HG03575 (cell line): ENCODE data around the gene ATP10B.
A peak's percentile ranks its signal among the peaks of the same experiment; 100 is the strongest.

Experiments used
- ATAC-seq: cut with Tn5 transposase; IDR thresholded peaks from one replicate; pipeline ENCODE4 v1.9.1; 2021; ENCODE audit not compliant: unreplicated experiment, insufficient number of reproducible peaks, low FRiP score; ENCODE audit errors: extremely low read depth

The ATP10B gene

DNA sequence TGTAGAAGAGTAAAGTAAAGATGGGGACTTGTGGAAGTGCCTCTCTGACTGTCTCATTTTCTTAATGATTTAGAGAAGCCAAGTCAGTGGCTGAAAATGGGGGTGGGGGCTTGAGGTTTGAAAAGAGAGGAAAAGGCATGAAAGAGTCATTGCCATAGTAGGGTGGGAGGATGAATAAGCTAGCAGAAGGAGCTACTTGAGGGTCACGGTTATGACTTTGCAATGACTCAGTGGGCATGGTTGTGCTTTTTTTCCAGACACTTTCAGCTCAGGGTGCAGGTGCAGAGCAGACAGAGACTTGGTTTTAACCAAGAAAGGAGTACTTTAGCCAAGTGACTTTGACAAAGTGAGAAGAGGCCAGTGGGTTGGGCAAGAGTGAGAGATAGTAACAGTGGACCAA lies 312.6 kb downstream of the ATP10B start:
- ATAC-seq, result peak; percentile 63

DNA sequence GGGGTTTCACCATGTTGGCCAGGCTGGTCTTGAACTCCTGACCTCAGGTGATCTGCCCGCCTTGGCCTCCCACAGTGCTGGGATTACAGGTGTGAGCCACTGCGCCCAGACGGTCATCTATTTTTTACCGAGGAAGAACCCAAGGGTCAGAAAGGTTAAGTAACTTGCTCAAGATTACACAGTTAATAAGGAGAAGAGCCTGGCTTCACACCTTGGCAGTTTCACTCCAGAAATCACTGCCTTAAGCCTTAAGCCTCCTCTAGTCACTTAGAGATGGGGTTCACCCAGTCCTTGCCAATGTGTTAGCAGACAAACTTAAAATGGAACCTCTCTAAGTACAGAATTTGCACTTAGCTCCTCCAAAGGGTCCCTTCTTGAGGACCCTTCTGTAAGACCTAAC lies 314.1 kb downstream of the ATP10B start:
- no peak for ATAC-seq

DNA sequence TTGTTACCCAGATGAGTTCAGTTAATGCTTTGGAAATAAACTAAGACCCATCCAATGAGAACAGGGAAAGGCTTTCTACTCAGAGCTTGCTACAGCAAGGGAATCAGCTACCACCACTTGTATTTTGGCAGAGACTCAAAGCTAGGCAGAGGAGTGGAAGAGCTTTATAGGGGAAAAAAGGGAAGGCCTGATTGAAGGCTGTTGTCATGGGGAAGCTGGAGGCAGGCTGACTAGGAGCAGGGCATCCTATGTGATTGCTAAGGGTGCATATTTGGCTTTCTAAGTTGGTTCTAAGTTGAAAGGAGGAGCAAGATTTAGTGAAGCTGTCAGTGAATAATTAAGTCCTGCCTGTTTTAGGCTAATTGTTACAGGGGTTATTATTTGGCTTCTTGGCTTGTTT lies 314.9 kb downstream of the ATP10B start:
- ATAC-seq, result no peak

DNA sequence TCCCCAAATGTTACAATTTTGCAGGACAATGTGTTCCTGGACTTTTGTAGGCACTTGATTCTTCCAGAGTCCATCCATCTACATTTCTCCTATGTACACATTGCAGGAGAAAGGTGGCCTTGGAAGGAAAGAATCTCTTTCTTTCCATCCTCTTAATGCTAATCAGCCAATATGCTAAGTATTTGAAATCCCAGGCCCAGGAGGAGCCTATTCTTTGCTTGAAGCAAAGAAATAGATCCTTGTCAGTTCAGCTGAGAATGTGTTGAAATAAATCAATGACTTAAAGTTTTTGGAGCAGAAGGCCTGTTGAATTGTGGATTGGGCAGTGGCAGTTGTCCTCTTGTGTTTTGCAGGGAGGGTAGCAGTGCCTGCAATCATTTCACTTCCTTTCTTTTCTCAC lies 317.1 kb downstream of the ATP10B start:
- ATAC-seq, result no peak

DNA sequence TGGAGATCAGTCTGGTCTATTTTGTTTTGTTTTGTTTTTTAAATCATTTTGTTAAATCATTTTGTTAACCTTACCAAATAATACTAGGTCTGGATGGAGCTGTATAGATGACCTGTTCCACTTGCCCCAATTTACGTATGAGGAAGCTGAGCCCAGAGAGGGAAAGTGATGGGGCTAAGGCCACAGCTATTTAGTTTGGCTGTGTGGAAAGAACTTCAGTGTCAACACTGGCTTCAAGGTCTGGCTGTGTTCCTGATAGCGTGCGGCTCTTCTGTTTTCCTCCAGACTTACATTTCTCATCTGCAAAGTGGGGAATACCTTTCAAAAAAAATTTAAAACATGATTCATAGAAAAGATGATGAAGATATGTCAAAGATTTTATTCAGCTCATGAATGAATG lies 317.9 kb downstream of the ATP10B start:
- ATAC-seq, result no peak

DNA sequence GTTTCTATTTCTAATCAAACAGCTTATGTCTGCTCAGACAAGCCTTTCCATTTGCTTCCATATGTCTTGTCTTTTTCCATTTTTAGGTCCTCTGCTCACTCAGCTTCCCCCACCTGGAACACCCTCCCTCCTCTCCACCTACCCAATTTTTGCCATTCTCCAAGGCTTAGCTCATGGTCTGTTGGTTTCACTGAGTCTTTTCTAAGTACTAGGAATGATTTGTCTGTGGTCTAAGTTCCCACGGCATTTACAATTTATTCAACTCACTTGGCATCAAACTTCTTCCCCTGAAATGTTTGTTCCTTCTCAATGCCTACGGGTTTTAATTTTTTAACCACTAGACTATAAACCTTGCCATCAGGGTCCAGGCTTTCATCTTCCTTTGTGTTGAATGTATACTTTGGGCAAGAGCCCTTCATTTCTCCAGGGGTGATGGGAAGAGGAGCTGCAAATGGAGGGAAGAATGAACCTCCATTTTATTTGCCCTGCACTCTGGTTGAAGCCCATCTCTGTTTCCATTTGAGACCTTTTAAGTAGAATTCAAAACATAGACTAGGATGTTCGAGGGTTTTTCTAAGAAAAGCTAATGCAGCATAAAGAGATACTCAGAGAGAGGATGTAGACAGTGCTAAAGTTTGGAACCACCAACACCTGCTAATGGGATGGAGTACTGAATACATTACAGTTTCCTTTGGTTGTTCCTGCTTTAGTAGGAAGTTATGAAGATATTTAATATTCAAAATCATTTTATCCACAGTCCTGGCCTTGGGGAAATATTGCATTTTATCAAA lies 326.3 kb downstream of the ATP10B start:
- ATAC-seq, result no peak

DNA sequence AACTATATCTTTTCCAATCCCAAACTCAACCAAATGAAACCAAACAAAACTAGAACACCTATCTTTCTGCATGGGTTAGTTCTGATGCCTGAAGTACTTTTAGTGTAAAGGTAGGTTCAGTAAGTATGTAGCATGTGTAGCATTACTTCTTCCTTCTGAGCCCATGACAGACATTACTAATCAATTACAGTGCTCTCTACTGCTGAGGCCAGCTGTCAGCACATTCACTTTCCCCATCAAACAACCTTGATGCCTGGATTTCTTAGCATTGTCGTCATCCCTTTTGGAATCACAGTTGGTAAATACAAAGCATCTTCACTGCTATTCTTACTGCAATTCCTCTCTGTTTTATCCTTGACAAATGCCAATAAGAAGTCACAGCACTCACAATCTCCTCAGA lies 327.2 kb downstream of the ATP10B start:
- ATAC-seq, result no peak

DNA sequence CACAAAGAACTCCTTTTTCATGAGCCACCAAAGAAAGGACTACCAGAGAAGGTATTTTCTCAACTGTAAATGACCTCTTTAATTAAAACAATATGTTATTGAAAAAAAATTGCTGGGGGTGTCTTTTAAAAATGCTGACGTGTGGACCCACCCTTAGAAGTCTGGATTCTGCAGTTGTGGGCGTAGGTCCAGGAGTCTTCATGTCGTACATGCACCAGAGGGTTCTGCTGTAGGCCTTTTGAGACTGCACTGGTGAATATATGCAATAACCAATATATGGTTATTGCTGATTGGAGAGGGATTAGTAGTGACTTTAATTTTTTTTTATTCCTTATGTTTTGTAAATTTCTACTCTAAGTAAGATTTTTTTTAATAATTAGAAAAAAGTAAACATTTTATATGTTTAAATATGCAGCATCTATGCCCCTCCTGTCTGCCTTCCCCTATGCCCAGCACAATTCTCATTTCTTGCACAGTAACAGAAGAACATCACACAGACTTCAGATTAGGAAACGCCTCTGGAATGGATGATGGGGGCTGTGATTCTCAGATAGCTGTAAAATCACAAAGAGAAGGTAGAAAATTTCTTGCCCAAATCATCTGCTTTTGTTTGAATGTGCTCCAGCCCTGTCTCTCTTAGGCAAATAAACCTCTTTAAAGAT lies 328.4 kb downstream of the ATP10B start:
- ATAC-seq, result no peak

DNA sequence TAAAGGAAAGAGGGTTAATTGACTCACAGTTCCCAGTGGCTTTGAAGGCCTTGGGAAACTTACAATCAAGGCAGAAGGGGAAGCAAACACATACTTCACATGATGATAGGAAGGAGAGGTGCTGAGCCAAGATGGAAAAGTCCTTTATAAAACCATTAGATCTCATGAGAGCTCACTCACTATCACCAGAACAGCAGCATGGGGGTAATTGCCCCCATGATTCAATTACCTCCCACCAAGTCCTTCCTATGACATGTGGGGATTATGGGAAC lies 330.7 kb downstream of the ATP10B start:
- no peak for ATAC-seq

DNA sequence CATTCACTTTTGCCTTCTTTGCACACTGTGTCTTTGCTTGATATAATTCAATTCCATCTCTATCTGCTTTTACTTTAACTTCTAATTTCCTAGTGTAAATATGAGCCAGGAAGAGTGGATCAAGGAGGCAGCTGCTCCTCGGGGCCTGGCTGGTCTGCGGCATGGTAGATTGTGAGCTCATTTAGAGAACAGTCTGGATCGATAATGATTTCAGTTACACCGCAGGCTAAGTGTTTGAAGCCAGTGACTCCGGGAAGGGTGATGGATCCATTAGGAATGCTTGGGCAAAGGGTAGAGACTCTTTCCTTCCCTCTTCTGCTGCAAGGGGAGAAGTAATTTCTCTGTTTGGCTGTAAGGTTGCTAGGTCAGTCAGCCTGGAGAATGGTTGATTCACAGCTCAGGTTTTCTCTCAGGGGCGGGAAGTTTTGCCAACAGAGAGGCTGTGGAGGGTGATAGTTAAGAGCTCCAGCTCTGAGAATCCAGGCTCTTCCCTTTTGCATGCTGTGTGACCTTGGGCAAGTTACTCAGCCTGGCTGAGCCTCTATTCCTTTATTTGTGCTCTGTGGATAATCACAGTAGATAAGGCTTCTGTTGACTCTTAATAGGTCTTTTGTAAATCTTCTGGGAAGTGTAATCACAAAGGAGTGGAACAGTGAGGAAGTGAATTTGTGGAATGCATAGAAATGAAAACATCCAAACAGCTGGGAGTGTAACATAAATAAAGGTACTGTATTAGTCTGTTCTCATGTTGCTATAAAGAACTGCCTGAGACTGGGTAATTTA lies 331.2 kb downstream of the ATP10B start:
- ATAC-seq, result no peak

DNA sequence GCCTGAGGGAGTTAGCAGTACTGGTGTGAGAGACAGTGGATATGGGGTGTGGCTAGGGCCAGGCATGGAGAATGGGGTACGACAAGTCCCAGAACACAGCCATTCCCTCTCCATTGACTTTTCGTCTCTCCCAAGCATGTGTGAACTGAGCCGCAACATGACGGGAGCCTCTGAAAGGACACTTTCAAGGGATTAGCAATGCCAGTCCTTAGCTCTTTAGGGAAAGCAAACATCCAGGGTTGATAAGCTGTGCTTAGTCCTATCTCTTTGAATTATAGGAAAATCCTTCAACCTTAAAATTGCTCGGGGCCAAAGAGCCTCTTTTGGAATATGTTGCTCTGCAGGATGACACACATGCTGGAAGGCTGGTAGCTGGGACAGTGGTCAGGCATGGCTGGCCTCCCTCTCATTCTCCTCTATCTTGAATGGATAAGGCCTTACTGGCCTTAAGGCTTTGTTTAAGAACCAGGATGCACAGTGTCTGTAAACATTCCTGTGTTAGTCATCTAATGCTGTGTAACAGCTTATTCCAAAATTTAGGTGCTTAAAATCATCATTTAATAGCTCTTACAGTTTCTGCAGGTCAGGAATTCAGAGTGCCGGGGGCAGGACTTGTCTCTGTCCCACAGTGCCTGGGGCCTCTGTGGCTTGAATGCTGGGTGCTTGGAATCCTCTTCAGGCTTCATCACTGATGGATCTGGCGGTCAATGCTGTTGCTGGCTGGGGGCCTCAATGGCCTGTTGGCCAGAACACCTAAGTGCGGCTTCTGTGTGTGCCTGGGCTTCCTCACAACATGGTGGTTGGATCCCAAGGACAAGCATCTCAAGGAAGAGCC lies 335.1 kb downstream of the ATP10B start:
- ATAC-seq, result no peak

DNA sequence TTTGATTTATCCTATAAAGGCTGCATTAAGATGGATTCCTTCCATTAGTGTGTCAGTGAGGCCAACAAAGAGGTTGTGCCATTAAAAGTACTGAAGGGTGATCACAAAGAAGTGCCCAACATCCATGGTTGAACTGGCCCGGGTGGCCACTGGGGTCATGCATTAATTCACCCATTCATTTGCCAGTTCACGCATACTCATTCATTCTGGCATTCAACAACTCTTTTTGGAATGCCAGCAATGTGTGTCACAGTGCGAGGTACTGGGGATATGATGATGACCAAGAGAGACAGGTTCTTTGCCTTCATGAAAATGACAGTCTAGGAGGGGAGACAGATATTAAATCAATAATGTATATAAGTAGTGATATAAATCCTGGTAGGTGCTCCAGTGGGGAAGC lies 337.1 kb downstream of the ATP10B start:
- ATAC-seq, result no peak

DNA sequence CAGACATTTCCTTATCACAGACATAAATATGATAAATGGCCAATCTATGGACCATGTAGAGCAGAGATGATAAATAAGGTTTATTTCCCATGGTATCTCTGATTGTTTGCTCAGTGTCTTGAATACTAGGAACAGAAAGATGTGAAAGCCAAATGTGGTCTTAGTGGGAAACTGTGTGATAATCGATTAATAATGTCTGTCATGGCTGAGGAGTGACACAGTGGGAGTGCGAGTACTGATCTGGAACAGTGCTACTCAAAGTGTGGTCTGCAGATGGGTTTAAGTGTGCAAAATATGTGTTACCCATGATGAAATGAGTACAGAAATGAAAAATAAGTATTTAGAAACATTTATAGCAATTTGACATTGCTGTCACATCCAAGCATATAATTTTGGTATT lies 337.8 kb downstream of the ATP10B start:
- no peak for ATAC-seq

DNA sequence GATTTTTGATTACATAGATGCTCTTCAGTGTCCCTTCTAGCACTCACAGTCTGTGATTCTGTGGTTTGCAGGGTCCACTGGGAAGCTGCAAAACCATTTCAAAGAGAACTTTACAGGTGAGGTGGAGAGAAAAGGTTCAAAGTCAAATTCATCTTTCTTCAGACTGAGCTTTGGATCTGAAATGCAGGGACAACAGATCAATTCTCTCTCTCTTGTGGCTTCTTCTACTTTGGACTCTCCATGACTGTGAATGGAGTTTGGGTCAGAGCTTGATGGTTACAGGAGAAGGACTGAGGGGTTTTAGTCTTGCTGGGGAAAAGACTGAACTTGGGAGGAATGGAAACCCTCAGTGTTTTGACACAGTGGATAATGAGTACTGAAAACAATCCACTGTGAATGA lies 338.5 kb downstream of the ATP10B start:
- ATAC-seq, result no peak
